ENCODE measurements around the gene APOH.

DNA sequence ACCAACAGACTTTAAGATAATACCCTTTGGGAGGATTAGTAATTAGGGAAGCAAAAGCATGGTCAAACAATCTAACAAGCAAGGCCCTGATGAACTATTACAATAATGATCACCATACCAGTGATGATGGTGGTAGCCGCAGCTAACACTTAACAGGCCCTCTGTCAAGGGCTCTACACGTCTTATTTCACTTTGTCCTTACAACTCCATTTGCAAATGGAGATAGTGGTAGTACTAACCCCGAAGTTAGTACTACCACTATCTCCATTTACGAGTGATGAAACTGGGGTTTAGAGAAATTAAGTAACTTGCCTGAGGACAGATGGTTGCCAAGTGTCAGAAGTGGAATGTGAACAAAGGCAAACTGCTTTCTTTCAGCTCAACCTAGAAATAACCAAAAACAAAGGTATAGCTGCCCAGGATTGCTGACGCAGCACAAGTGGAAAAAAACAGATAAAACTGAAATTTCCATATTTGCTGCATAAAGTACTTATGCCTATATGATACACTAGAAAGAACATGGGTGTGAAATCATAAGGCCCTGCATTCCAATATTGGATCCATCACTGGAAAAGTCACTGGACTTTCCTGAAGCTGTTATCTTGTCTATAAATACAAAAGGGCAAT lies 61.9 kb downstream of the APOH start:
- TF ChIP-seq, protein P1, sequence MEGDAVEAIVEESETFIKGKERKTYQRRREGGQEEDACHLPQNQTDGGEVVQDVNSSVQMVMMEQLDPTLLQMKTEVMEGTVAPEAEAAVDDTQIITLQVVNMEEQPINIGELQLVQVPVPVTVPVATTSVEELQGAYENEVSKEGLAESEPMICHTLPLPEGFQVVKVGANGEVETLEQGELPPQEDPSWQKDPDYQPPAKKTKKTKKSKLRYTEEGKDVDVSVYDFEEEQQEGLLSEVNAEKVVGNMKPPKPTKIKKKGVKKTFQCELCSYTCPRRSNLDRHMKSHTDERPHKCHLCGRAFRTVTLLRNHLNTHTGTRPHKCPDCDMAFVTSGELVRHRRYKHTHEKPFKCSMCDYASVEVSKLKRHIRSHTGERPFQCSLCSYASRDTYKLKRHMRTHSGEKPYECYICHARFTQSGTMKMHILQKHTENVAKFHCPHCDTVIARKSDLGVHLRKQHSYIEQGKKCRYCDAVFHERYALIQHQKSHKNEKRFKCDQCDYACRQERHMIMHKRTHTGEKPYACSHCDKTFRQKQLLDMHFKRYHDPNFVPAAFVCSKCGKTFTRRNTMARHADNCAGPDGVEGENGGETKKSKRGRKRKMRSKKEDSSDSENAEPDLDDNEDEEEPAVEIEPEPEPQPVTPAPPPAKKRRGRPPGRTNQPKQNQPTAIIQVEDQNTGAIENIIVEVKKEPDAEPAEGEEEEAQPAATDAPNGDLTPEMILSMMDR (IDR thresholded peaks at IDR 0.05): no peak
- TF ChIP-seq POLR2A (IDR thresholded peaks at IDR 0.05): no peak

Data from esophagus squamous epithelium (tissue), 4 donors.